ENCODE results near the gene BNIP5.

The BNIP5 gene

DNA sequence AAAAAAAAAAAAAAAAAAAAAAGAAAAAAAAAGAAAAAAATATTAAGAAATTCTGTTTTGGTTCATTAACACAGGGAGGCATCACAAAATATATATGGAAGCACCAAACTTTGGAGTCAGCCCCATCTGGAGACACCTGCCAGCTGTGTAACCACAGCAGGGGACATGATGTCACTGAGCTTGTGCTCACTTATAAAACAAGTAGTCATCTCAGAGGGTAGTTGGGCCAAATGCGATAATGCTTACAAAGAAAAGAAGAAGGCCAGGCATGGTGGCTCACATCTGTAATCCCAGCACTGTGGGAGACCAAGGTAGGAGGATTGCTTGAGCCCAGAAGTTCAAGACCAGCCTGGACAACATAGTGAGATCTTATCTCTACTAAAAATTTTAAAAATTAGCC is 1.1 kb upstream of the BNIP5 start:
- H3K4me3 ChIP-seq (ENCODE audit: low read length, poor library complexity, severe bottlenecking): no peak overlapping the region
- TF ChIP-seq, protein P1, sequence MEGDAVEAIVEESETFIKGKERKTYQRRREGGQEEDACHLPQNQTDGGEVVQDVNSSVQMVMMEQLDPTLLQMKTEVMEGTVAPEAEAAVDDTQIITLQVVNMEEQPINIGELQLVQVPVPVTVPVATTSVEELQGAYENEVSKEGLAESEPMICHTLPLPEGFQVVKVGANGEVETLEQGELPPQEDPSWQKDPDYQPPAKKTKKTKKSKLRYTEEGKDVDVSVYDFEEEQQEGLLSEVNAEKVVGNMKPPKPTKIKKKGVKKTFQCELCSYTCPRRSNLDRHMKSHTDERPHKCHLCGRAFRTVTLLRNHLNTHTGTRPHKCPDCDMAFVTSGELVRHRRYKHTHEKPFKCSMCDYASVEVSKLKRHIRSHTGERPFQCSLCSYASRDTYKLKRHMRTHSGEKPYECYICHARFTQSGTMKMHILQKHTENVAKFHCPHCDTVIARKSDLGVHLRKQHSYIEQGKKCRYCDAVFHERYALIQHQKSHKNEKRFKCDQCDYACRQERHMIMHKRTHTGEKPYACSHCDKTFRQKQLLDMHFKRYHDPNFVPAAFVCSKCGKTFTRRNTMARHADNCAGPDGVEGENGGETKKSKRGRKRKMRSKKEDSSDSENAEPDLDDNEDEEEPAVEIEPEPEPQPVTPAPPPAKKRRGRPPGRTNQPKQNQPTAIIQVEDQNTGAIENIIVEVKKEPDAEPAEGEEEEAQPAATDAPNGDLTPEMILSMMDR (conservative IDR thresholded peaks at IDR 0.05; ENCODE audit: low read length): no peak
- no peak for TF ChIP-seq EZH2phosphoT487 (IDR thresholded peaks at IDR 0.05; ENCODE audit: borderline replicate concordance)
- H3K79me2 ChIP-seq (ENCODE audit: insufficient read depth, low read length): no peaks in the 10 kb centered on the region
- no peak overlapping the region for H3K9ac ChIP-seq (ENCODE audit: low read depth, low read length, poor library complexity, severe bottlenecking)
- H3F3A ChIP-seq (ENCODE audit: low read depth): no peaks in the 10 kb centered on the region
- no peaks in the 10 kb centered on the region for H3K4me1 ChIP-seq (ENCODE audit: insufficient read depth, low read length, poor library complexity, severe bottlenecking)
- no peaks in the 10 kb centered on the region for H4K20me1 ChIP-seq (ENCODE audit: insufficient read depth, low read length, poor library complexity, severe bottlenecking)
- H3K27me3 ChIP-seq (ENCODE audit: insufficient read depth, low read length, poor library complexity, severe bottlenecking): no peaks in the 10 kb centered on the region
- H3K36me3 ChIP-seq (ENCODE audit: insufficient read depth, low read length): no peaks in the 10 kb centered on the region
- no peak overlapping the region for H3K4me2 ChIP-seq (ENCODE audit: low read depth, low read length, poor library complexity, severe bottlenecking)
- no peak overlapping the region for H2AFZ ChIP-seq (ENCODE audit: low read length)
- no peaks in the 10 kb centered on the region for H3K9me3 ChIP-seq (ENCODE audit: insufficient read depth, low read depth, low read length)
- no peaks in the 10 kb centered on the region for H3K9me2 ChIP-seq (replicated peaks; ENCODE audit: low read depth, low read length)

DNA sequence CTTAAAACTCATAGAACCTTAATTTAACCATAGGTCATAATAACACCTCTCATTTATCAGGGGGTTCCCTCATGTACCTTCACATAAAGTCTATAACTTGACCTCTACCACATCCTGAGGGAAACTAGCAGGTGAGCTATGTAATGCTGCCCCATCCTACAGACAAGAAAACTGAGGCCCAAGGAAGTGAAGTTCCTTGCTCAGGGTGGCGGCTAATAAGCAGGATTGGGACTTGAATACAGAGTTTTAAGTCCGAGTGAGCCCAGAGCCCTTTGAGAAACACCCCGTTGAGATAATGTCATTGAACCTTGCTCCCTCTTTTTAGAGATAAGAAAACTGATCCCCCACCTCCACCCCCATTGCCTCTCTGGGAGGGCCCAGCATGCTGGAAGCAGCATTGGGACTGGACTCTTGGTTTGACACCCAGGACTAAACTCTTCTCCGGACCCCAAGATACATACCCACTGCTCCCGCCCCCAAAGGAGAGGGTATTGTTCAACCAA is 429 bp downstream of the BNIP5 start:
- no peak overlapping the region for H3K9ac ChIP-seq (ENCODE audit: low read depth, low read length, poor library complexity, severe bottlenecking)
- H3K79me2 ChIP-seq (ENCODE audit: insufficient read depth, low read length): no peaks in the 10 kb centered on the region
- no peaks in the 10 kb centered on the region for H3F3A ChIP-seq (ENCODE audit: low read depth)
- no peaks in the 10 kb centered on the region for H3K27me3 ChIP-seq (ENCODE audit: insufficient read depth, low read length, poor library complexity, severe bottlenecking)
- TF ChIP-seq EZH2phosphoT487 (IDR thresholded peaks at IDR 0.05; ENCODE audit: borderline replicate concordance): no peak
- TF ChIP-seq, protein P1 (conservative IDR thresholded peaks at IDR 0.05; ENCODE audit: low read length): no peak
- H3K9me2 ChIP-seq (replicated peaks; ENCODE audit: low read depth, low read length): no peaks in the 10 kb centered on the region
- no peaks in the 10 kb centered on the region for H3K36me3 ChIP-seq (ENCODE audit: insufficient read depth, low read length)
- H4K20me1 ChIP-seq (ENCODE audit: insufficient read depth, low read length, poor library complexity, severe bottlenecking): no peaks in the 10 kb centered on the region
- peaks cover 8% of the 10 kb centered on the region for H3K4me1 ChIP-seq (ENCODE audit: insufficient read depth, low read length, poor library complexity, severe bottlenecking)
- no peak overlapping the region for H3K4me2 ChIP-seq (ENCODE audit: low read depth, low read length, poor library complexity, severe bottlenecking)
- H3K4me3 ChIP-seq (ENCODE audit: low read length, poor library complexity, severe bottlenecking): no peak overlapping the region
- H2AFZ ChIP-seq (ENCODE audit: low read length): no peak overlapping the region
- H3K9me3 ChIP-seq (ENCODE audit: insufficient read depth, low read depth, low read length): no peaks in the 10 kb centered on the region

DNA sequence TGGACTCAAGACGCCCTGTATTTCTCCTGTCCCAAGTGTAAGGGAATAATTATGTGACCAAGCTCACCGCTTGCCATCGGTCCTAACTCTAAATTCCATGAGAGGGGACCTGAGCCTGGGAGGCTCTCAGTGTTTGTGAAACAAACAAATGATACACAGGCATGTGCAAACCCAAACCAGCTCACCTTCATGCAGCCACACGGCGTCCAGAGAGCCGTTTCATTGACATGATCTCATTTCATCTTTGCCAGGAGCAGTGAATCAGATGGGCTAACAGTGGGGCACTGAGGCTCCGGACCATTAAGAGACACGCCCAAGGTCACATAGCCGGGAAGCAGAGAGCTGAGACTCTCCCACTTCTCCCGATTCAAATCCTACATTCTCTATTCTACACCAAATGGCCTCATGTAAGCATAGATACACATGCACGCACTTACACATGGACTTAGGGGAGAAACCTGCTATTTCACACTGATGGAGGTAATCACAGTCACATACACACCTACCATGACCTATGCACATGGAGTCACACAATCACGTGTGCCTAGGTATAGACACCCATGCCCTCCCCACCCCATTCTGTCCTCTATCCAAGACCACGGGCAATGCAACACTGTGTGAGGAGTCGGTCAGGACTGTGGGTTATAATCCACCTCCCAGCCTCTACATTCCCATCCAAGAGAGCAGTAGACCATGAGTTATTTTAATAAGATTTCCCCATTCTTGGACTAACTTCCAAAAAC is 1.1 kb downstream of the BNIP5 start:
- no peaks in the 10 kb centered on the region for H4K20me1 ChIP-seq (ENCODE audit: insufficient read depth, low read length, poor library complexity, severe bottlenecking)
- no peaks in the 10 kb centered on the region for H3K36me3 ChIP-seq (ENCODE audit: insufficient read depth, low read length)
- no peaks in the 10 kb centered on the region for H3K9me2 ChIP-seq (replicated peaks; ENCODE audit: low read depth, low read length)
- no peaks in the 10 kb centered on the region for H3K27me3 ChIP-seq (ENCODE audit: insufficient read depth, low read length, poor library complexity, severe bottlenecking)
- peaks cover 8% of the 10 kb centered on the region for H3K4me1 ChIP-seq (ENCODE audit: insufficient read depth, low read length, poor library complexity, severe bottlenecking)
- no peak for TF ChIP-seq EZH2phosphoT487 (IDR thresholded peaks at IDR 0.05; ENCODE audit: borderline replicate concordance)
- TF ChIP-seq, protein P1 (conservative IDR thresholded peaks at IDR 0.05; ENCODE audit: low read length): no peak
- no peak overlapping the region for H3K4me2 ChIP-seq (ENCODE audit: low read depth, low read length, poor library complexity, severe bottlenecking)
- no peak overlapping the region for H3K9ac ChIP-seq (ENCODE audit: low read depth, low read length, poor library complexity, severe bottlenecking)
- no peaks in the 10 kb centered on the region for H3F3A ChIP-seq (ENCODE audit: low read depth)
- no peak overlapping the region for H2AFZ ChIP-seq (ENCODE audit: low read length)
- H3K9me3 ChIP-seq (ENCODE audit: insufficient read depth, low read depth, low read length): no peaks in the 10 kb centered on the region
- no peak overlapping the region for H3K4me3 ChIP-seq (ENCODE audit: low read length, poor library complexity, severe bottlenecking)
- no peaks in the 10 kb centered on the region for H3K79me2 ChIP-seq (ENCODE audit: insufficient read depth, low read length)
